ENCODE results near the gene ISLR2.
"Not testable (repeated sequence)": the region's sequence is repeated elsewhere in the genome, so short reads cannot be mapped to it uniquely, and the experiment has no call there.

Gene ISLR2

GRCh38 chr15:74130155-74130848, at the start of gene ISLR2:
ISLR2 (plus strand) TSS chr15:74130586; CDS start chr15:74132755, 2,169 bp downstream.
- no peak for DNase-seq (ENCODE audit: low read depth, low spot score)

GRCh38 chr15:74082450-74082849, 47.9 kb upstream of the ISLR2 start, which contains the start of gene GOLGA6A:
GOLGA6A (minus strand) TSS chr15:74082550; CDS start chr15:74082509, 41 bp downstream.
- not testable (repeated sequence) for DNase-seq (ENCODE audit: low read depth, low spot score)

- not testable (repeated sequence) for DNase-seq (ENCODE audit: low read depth, low spot score)
Observed at GRCh38 chr15:74094567-74094966, 35.8 kb upstream of the ISLR2 start.

- not testable (repeated sequence) for DNase-seq (ENCODE audit: low read depth, low spot score)
Observed at GRCh38 chr15:74095610-74096009, 34.8 kb upstream of the ISLR2 start.

GRCh38 chr15:74096753-74097474, 33.5 kb upstream of the ISLR2 start:
- not testable (repeated sequence) for DNase-seq (ENCODE audit: low read depth, low spot score)

GRCh38 chr15:74099963-74100733, 30.2 kb upstream of the ISLR2 start:
- peak; percentile 42 for DNase-seq (ENCODE audit: low read depth, low spot score)

- no peak for DNase-seq (ENCODE audit: low read depth, low spot score)
Observed at GRCh38 chr15:74108111-74108510, 22.3 kb upstream of the ISLR2 start.

GRCh38 chr15:74108611-74109010, 21.8 kb upstream of the ISLR2 start:
- DNase-seq (ENCODE audit: low read depth, low spot score) = not testable (repeated sequence)

- DNase-seq (ENCODE audit: low read depth, low spot score) = no peak
Observed at GRCh38 chr15:74109713-74110112, 20.7 kb upstream of the ISLR2 start.

GRCh38 chr15:74120426-74120825, 10.0 kb upstream of the ISLR2 start:
- no peak for DNase-seq (ENCODE audit: low read depth, low spot score)

GRCh38 chr15:74121039-74121438, 9.3 kb upstream of the ISLR2 start:
- no peak for DNase-seq (ENCODE audit: low read depth, low spot score)

GRCh38 chr15:74121858-74122257, 8.5 kb upstream of the ISLR2 start:
- no peak for DNase-seq (ENCODE audit: low read depth, low spot score)

- DNase-seq (ENCODE audit: low read depth, low spot score) = no peak
Observed at GRCh38 chr15:74122403-74123130, 7.8 kb upstream of the ISLR2 start.

GRCh38 chr15:74123131-74123429, 7.3 kb upstream of the ISLR2 start:
- DNase-seq (ENCODE audit: low read depth, low spot score) = no peak

- DNase-seq (ENCODE audit: low read depth, low spot score) = no peak
Observed at GRCh38 chr15:74123658-74124057, 6.7 kb upstream of the ISLR2 start.

- DNase-seq (ENCODE audit: low read depth, low spot score) = no peak
Observed at GRCh38 chr15:74124196-74124595, 6.2 kb upstream of the ISLR2 start.

GRCh38 chr15:74124759-74125158, 5.6 kb upstream of the ISLR2 start:
- no peak for DNase-seq (ENCODE audit: low read depth, low spot score)

- DNase-seq (ENCODE audit: low read depth, low spot score) = no peak
Observed at GRCh38 chr15:74127255-74127953, 3.0 kb upstream of the ISLR2 start.

GRCh38 chr15:74127954-74128784, 2.2 kb upstream of the ISLR2 start:
- no peak for DNase-seq (ENCODE audit: low read depth, low spot score)
